MM.1S (cell line): Measurements from ENCODE around the gene VSIG4.

Source experiments
- CTCF ChIP-seq: fragments of 300-600 bp; sonication (generic); IDR thresholded peaks from 2 replicates; pipeline ENCODE4 v1.5.1; 2016; ENCODE audit warnings: antibody characterized with exemption, low read length, mixed read lengths
- EZH2phosphoT487 ChIP-seq: fragments of 300-600 bp; sonication (generic); IDR thresholded peaks from 2 replicates; pipeline ENCODE4 v1.6.1; 2018; ENCODE audit warnings: antibody characterized with exemption, low read length

GRCh38 chrX:66035667-66036066, 4.2 kb downstream of the VSIG4 start:
- TF ChIP-seq CTCF (no peak), EZH2phosphoT487 (no peak)
